ENCODE results near the gene SLC52A1. TPM values are rescaled to one million over a fixed set of nuclear protein-coding genes. Genes with fewer than 3 reads are reported as not detected.

SLC52A1 gene
- total RNA-seq, 1 donor from 2014 or later, result 2.5 TPM

DNA sequence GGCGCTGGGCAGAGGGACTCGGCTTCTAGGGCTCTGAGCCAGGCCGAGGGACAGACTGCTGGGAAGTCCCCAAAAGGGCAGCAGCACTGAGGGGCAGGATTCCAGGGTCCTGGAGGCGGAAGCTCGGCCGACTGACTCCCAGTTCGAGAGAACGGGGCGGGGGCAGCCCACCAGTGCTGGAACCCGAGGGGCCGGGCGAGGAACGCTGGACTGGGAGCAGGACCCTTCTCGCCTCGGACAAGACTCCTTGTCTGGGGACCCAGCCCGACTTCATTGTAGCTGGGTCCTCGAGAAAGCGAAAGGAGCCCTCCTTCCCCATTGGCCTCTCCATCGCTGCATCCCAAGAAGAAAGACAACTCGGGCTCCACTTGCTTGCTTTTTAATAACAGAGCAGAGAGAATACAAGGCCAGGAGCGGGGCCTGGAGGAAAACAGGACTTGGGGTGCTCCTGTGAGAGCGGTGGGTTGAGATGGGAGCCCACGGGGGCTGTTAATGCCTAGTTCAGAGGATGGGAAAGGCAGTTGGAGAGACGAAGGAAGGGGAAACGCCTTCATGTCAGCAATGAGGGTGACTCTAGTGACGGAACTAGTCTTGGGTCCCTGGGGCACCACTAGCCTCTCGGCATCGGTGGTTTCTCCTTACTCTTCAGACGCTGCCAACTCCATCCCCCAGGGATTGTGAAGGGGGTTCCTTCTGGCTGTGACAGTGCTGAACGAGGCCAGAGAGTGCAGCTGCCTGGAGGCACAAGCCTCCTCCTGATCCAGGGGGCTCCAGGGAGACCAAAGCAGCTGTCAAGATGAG lies 47.3 kb downstream of the SLC52A1 start:
- no peak for DNase-seq (ENCODE audit: low spot score)

DNA sequence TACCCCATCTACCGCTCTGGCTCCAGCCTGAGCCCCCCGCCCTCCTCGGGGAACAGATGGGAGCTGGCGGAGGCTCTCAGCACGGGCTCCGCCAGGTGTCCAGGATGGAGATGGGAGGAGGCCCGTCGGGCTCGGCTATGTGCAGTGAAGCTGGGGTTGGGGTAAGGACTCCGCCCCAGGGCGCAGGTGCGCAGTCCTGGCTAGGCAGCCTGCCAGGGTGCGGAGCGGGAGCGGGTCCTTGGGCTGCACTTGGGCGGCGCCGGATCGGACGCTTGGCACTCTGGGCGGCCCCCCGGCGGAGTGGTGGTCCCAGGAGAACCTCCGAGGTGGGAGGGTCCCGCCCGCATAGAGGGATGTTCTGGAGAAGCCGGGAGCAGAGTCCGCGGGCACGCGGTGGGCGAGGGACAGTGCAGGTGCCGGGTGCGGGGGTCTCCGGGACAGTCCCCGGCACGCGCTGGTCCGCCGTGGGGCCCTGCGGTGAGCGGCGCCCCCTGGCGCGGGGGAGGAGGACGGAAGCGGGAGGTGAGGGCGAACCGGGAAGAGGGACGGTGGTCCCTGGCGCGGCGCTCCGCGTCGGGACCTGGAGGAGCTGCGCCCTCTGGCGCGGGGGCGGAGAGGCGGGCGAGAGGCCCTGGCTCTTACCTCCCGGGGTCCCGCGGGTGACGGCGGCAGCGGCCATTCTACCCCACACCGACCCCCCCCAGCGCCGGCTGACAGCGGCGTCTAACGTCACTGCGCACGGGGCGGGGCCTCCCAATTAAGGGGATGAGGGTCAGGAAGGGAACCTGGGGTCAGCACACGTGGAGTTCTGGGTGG lies 48.1 kb downstream of the SLC52A1 start, which contains the start of gene CAMTA2:
CAMTA2 (minus strand) TSS at position 725 of the 816 bp plus-strand sequence. CDS start 1,453 bp downstream, outside the sequence.
- DNase-seq (ENCODE audit: low spot score), result peak; percentile 93

- DNase-seq (ENCODE audit: low spot score), result no peak
These were observed 48.8 kb downstream of the SLC52A1 start for GRCh38 chr17:4986403-4986802.

Other genes starting within 250 kb of the SLC52A1 start
- gene VMO1, start 249.1 kb downstream of the SLC52A1 start, total RNA-seq, result 0.89 TPM
- gene GLTPD2, start 246.5 kb downstream of the SLC52A1 start, total RNA-seq, result not detected
- 97.9 TPM for gene PSMB6, start 239.3 kb downstream of the SLC52A1 start, total RNA-seq
- gene PLD2, start 228.3 kb downstream of the SLC52A1 start, total RNA-seq, result 59.1 TPM
- gene MINK1, start 202.1 kb downstream of the SLC52A1 start, total RNA-seq, result 119 TPM
- 4.6 TPM for gene C17orf107, start 135.9 kb downstream of the SLC52A1 start, total RNA-seq
- gene CHRNE, start 132.3 kb downstream of the SLC52A1 start, total RNA-seq, result 1.2 TPM
- not detected for gene GP1BA, start 103.1 kb downstream of the SLC52A1 start, total RNA-seq
- gene SLC25A11, start 95.4 kb downstream of the SLC52A1 start, total RNA-seq, result 62.0 TPM
- 129 TPM for gene RNF167, start 95.2 kb downstream of the SLC52A1 start, total RNA-seq
- gene PFN1, start 86.9 kb downstream of the SLC52A1 start, total RNA-seq, result 598 TPM
- gene ENO3, start 84.3 kb downstream of the SLC52A1 start, total RNA-seq, result 6.2 TPM
- gene SPAG7, start 67.6 kb downstream of the SLC52A1 start, total RNA-seq, result 66.4 TPM
- gene CAMTA2, start 47.8 kb downstream of the SLC52A1 start, total RNA-seq, result 86.0 TPM
- 1.1 TPM for gene INCA1, start 37.9 kb downstream of the SLC52A1 start, total RNA-seq
- 141 TPM for gene KIF1C, start 37.5 kb downstream of the SLC52A1 start, total RNA-seq
- 9.1 TPM for gene ZFP3, start 43.0 kb upstream of the SLC52A1 start, total RNA-seq
- 5.9 TPM for gene ZNF232, start 76.5 kb upstream of the SLC52A1 start, total RNA-seq
- gene USP6, start 80.6 kb upstream of the SLC52A1 start, total RNA-seq, result 0.08 TPM
- 13.5 TPM for gene ZNF594, start 156.4 kb upstream of the SLC52A1 start, total RNA-seq
- gene SCIMP, start 199.4 kb upstream of the SLC52A1 start, total RNA-seq, result 2.9 TPM
- gene RABEP1, start 246.9 kb upstream of the SLC52A1 start, total RNA-seq, result 40.4 TPM

Measured in ureter (tissue), 1 donor.